Psoas muscle (tissue), 8 donors: ENCODE data around the gene RPRD1B. TPM values are rescaled to one million over a fixed set of nuclear protein-coding genes. Genes with fewer than 3 reads are reported as not detected.

Source experiments
- ATAC-seq, 4 donors: fragments of 200-7000 bp; cut with Tn5 transposase; one replicate each; pipeline ENCODE4 v1.9.1; 2020; ENCODE audit warnings: moderate library complexity in 3 of 4, mild to moderate bottlenecking in 2 of 4
- DNase-seq, 2 donors: peaks; one replicate each; pipeline ENCODE4 v3.0.0-alpha.2; 2020
- H3K27ac ChIP-seq: fragments of 200-600 bp; one replicate; pipeline ENCODE4 v1.8.0; 2022
- H3K27me3 ChIP-seq, 3 donors: fragments of 200-600 bp in 1 of 3; one replicate each; pipeline versions ENCODE4 v1.6.1 to v1.8.0; 2013 to 2022; ENCODE audit warnings: low read length in 2 of 3, mild to moderate bottlenecking in 2 of 3, moderate library complexity in 1 of 3; ENCODE audit not compliant: insufficient read depth in 3 of 3
- H3K36me3 ChIP-seq, 2 donors: fragments of 200-600 bp in 1 of 2; one replicate each; pipeline versions ENCODE4 v1.6.1 to v1.8.0; 2013 to 2022; ENCODE audit warnings: low read depth in 1 of 2, mild to moderate bottlenecking in 1 of 2, moderate library complexity in 1 of 2; ENCODE audit not compliant: insufficient read depth in 1 of 2
- H3K4me1 ChIP-seq: fragments of 200-600 bp; one replicate; pipeline ENCODE4 v1.8.0; 2022
- H3K4me3 ChIP-seq: fragments of 200-600 bp; one replicate; pipeline ENCODE4 v1.8.0; 2022; ENCODE audit warnings: mild to moderate bottlenecking
- H3K9me3 ChIP-seq: fragments of 200-600 bp; one replicate; pipeline ENCODE4 v1.8.0; 2022
- CTCF ChIP-seq: fragments of 200-600 bp; IDR thresholded peaks from one replicate; pipeline ENCODE4 v1.8.0; 2022; ENCODE audit warnings: antibody characterized with exemption
- WGBS, 3 donors: extraction: QIAGEN DNeasy Blood & Tissue Kit; methylation state at CpG; one replicate each; pipeline versions ENCODE4 v1.1.6 to v1.1.7; 2013; 5-methylcytosine and 5-hydroxymethylcytosine counted together
- intact Hi-C, 2 donors: fragments of 100-400 bp; cut with DNase I; formaldehyde crosslinking; loops; one replicate each; pipeline versions ENCODE4 v1.11.0 to v1.14.2; 2022
- polyA plus RNA-seq, 3 donors: library from polyadenylated mRNA; stranded (reverse); fragments of 200-250 nt; gene quantifications; one replicate each; pipeline ENCODE4 v1.2.3, GENCODE V29; 2013
- total RNA-seq, 4 donors: library from RNA; stranded (reverse); fragmentation: NEBNext Ultra II Directional in 2 of 4; extraction: Animal tissue kit (Norgen Biotek cat#: 25700) in 2 of 4; gene quantifications; one replicate each; pipeline versions ENCODE4 v1.2.1 to v1.2.4, GENCODE V29; 2021 to 2023
- donor health status: healthy with polysubstance abuse.
- donor health status: DM: no; HTN: no; CAD: no; lungs with moderate emphysema.
- donor health status: Bipolar disorder and iron deficiency.
- donor health status: healthy.
- donor health status: DM: yes; HTN: yes; CAD: no.
- donor health status: DM: no; HTN: no; CAD: no.
- donor health status: DM: no; HTN: no; CAD: no.
- donor health status: DM: yes; HTN: yes; CAD: no.

RPRD1B gene
- total and polyA plus RNA-seq, 7 donors, result 14.0 to 55.7 (median 32.7) TPM

GRCh38 chr20:38134427-38135270 is 101.1 kb downstream of the RPRD1B start:
- intact Hi-C loops, result no loop called here
- Histone ChIP-seq H3K36me3 (peaks cover 0 to 78% of the 10 kb centered on the region in 2 donors), H3K27me3 (no peaks in the 10 kb centered on the region), H3K27ac (peak overlapping the region; percentile 16), H3K9me3 (no peaks in the 10 kb centered on the region), H3K4me1 (no peaks in the 10 kb centered on the region), H3K4me3 (no peak overlapping the region)
- DNase-seq (peak in 1 of 2 donors; percentile 51), ATAC-seq (peak in 1 of 4 donors; percentile 17)
- 61 to 65% (median 65%) methylated on average over 9 of the region's 9 CpGs for WGBS, 3 donors
- TF ChIP-seq CTCF, result no peak

GRCh38 chr20:38135271-38135650 is 101.7 kb downstream of the RPRD1B start:
- Histone ChIP-seq H3K27ac (peak overlapping the region; percentile 16), H3K36me3 (peaks cover 0 to 79% of the 10 kb centered on the region in 2 donors), H3K9me3 (no peaks in the 10 kb centered on the region), H3K27me3 (no peaks in the 10 kb centered on the region), H3K4me3 (no peak overlapping the region), H3K4me1 (no peaks in the 10 kb centered on the region)
- no peak for TF ChIP-seq CTCF
- ATAC-seq, result no peak
- intact Hi-C loops, result no loop called here
- WGBS, 3 donors, result 86 to 91% (median 89%) methylated on average over 7 of the region's 7 CpGs
- DNase-seq, result no peak

GRCh38 chr20:38135651-38136420 is 102.3 kb downstream of the RPRD1B start:
- WGBS, 3 donors, result 92 to 95% (median 93%) methylated on average over 27 to 28 of the region's 28 CpGs
- ATAC-seq (peak in 1 of 4 donors; percentile 7), DNase-seq (peak in 1 of 2 donors; percentile 44)
- H3K36me3 ChIP-seq, result peaks cover 0 to 79% of the 10 kb centered on the region in 2 donors
- H3K27me3 ChIP-seq, result no peaks in the 10 kb centered on the region
- H3K4me1 ChIP-seq, result no peaks in the 10 kb centered on the region
- no peaks in the 10 kb centered on the region for H3K9me3 ChIP-seq
- no peak for TF ChIP-seq CTCF
- intact Hi-C loops, result no loop called here
- no peak overlapping the region for H3K27ac ChIP-seq
- no peak overlapping the region for H3K4me3 ChIP-seq

- Histone ChIP-seq H3K27me3 (no peaks in the 10 kb centered on the region), H3K4me3 (no peak overlapping the region), H3K36me3 (peaks cover 0 to 80% of the 10 kb centered on the region in 2 donors), H3K27ac (no peak overlapping the region), H3K9me3 (no peaks in the 10 kb centered on the region), H3K4me1 (no peaks in the 10 kb centered on the region)
- WGBS, 3 donors, result 87 to 93% (median 91%) methylated on average over 14 of the region's 14 CpGs
- peak in 1 of 2 donors; percentile 28 for DNase-seq
- intact Hi-C loops, result no loop called here
- ATAC-seq, result no peak
- TF ChIP-seq CTCF, result no peak
These were observed 103.1 kb downstream of the RPRD1B start for GRCh38 chr20:38136421-38137245.
